OCI-LY1 (cell line): Measurements from ENCODE around the gene FCRLA.

Experiments used
- CTCF ChIP-seq: fragments of 200-600 bp; sonication (generic), shearing (Covaris generic); IDR thresholded peaks from 2 replicates; pipeline ENCODE4 v1.5.1; 2017; ENCODE audit warnings: mild to moderate bottlenecking, antibody characterized with exemption, low read length, moderate library complexity, mixed read lengths
- EZH2 ChIP-seq: fragments of 200-600 bp; sonication (generic), shearing (Covaris generic); IDR thresholded peaks from 2 replicates; pipeline ENCODE4 v1.8.0; 2017; ENCODE audit warnings: borderline replicate concordance, mixed run types, mild to moderate bottlenecking, antibody characterized with exemption, low read length, moderate library complexity, mixed read lengths

- no peak for TF ChIP-seq CTCF
- TF ChIP-seq EZH2: no peak
Observed at GRCh38 chr1:161676958-161677689, 29.9 kb upstream of the FCRLA start.
